Measurements from ENCODE around the gene COL8A1. TPM values are rescaled to one million over a fixed set of nuclear protein-coding genes. Genes with fewer than 3 reads are reported as not detected.

The COL8A1 gene
- total RNA-seq, 1 donor = not detected

DNA sequence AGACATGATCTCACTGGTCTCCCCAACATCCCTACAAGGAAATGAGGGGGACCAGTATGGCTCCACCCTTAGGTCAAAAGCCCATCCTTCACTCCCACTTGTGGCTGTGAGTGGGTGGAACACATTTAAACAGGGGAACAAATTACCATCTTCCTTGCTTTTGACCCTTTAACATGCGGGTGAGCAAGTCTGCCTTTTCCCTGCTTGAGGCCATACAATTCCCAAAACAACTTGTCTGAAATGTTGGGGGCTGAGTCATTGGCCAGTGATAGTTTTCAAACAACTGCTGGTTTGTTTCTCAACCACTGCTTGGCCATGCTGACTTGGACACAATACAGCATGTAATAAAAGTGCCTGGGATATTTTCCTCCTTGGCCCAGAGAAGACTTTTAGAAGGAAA is 39.6 kb downstream of the COL8A1 start:
- Histone ChIP-seq H3K4me3 (ENCODE audit: low read length) (no peak overlapping the region), H3K9me3 (ENCODE audit: low read depth, low read length) (no peaks in the 10 kb centered on the region), H3K27me3 (ENCODE audit: insufficient read depth, low read length) (peaks cover 2% of the 10 kb centered on the region), H3K4me1 (ENCODE audit: insufficient read depth, low read length) (no peaks in the 10 kb centered on the region)

DNA sequence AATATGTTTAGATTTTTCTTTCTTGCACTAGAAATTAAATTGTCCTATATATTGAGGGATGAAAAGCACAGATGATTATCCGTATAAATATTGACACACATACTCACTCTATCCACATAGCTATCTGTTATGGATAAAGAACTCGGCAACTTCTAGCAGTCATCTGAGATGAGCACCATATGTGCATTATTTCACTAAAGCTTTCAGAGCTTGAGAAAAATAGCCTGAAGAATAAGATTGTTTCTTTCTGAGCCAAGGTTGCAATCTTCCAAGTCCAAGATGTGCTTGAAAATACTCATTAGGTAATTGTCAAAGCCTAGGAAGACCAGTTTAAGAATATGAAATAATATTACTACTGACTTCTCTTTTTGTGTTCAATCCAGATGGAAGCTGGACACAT is 40.5 kb downstream of the COL8A1 start:
- H3K9me3 ChIP-seq (ENCODE audit: low read depth, low read length) = no peaks in the 10 kb centered on the region
- H3K27me3 ChIP-seq (ENCODE audit: insufficient read depth, low read length) = peaks cover 2% of the 10 kb centered on the region
- no peak overlapping the region for H3K4me3 ChIP-seq (ENCODE audit: low read length)
- no peaks in the 10 kb centered on the region for H3K4me1 ChIP-seq (ENCODE audit: insufficient read depth, low read length)

DNA sequence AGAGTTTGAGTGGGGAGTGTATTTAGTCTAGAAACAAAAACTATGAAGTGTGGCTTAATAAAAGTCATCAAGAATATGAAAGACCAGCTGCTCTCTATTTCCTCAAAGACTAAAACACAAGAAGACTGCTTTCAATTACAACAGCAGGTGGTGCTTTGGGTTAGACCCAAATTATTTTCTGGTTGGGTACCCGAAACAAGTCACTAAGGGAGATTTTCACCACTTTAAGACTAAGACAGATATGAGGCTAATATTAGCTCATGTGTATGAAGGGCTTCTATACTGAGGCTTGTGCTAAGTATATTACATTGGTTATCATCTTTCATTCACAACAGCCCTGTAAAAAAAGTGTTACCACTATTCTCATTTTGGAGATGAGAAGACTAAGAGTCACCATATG is 43.1 kb downstream of the COL8A1 start:
- H3K4me1 ChIP-seq (ENCODE audit: insufficient read depth, low read length) = no peaks in the 10 kb centered on the region
- no peaks in the 10 kb centered on the region for H3K9me3 ChIP-seq (ENCODE audit: low read depth, low read length)
- no peak overlapping the region for H3K4me3 ChIP-seq (ENCODE audit: low read length)
- H3K27me3 ChIP-seq (ENCODE audit: insufficient read depth, low read length) = peaks cover 3% of the 10 kb centered on the region

DNA sequence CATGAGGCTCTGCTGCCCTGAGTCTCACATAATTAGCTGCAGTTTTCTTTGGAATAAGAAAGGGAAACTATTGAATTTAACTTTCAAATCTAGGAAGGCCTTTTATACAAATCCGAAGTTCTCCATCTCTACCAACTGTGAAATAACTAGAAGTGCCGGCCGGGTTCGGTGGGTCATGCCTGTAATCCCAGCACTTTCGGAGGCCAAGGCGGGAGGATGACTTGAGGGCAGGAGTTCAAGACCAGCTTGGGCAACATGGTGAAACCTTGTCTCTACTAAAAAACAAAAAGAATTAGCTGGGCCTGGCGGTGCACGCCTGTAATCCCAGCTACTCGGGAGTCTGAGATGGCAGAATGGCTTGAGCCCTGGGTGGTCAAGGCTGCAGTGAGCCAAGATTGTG is 43.6 kb downstream of the COL8A1 start:
- Histone ChIP-seq H3K4me3 (ENCODE audit: low read length) (no peak overlapping the region), H3K4me1 (ENCODE audit: insufficient read depth, low read length) (no peaks in the 10 kb centered on the region), H3K9me3 (ENCODE audit: low read depth, low read length) (no peaks in the 10 kb centered on the region), H3K27me3 (ENCODE audit: insufficient read depth, low read length) (peaks cover 3% of the 10 kb centered on the region)

DNA sequence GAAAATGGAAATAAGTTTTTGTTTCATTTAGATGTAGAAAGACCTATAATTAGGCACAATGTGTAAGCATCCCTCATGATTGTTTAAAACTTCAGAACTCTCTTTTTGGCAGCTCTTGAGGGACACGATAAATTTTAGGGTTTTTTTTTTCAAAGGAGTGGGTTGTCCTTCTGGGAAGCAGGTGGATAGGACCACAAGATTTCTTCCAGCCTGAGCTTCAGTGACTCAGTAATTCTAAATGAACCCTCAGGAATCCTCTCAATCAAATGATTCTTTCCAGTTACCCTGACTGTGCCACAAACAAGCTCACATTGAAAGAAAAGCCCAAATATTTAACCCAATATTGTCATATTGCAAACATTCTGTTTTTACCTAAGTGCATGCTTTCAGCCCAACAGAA is 45.1 kb downstream of the COL8A1 start:
- H3K9me3 ChIP-seq (ENCODE audit: low read depth, low read length) = no peaks in the 10 kb centered on the region
- H3K4me3 ChIP-seq (ENCODE audit: low read length) = no peak overlapping the region
- H3K4me1 ChIP-seq (ENCODE audit: insufficient read depth, low read length) = no peaks in the 10 kb centered on the region
- H3K27me3 ChIP-seq (ENCODE audit: insufficient read depth, low read length) = peaks cover 3% of the 10 kb centered on the region

DNA sequence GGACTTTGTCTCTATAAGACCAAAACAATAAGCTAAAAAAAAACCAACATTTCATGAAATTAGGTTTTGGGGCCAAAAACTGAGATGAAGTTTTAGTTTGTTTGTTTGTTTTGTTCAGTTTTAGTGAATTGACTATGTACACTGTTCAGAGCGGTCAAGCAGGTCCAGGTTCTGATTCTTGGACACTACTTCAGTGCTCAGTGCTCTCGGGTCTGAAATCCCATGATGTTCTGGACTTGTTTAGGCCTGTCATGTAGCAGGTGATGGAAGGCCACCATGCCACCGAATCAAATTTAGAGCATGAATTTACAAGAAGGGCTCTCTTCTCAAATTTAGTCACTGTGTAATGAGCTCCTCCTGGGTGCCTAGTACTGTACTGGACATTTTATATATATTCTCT is 45.5 kb downstream of the COL8A1 start:
- Histone ChIP-seq H3K27me3 (ENCODE audit: insufficient read depth, low read length) (peaks cover 3% of the 10 kb centered on the region), H3K4me3 (ENCODE audit: low read length) (no peak overlapping the region), H3K9me3 (ENCODE audit: low read depth, low read length) (no peaks in the 10 kb centered on the region), H3K4me1 (ENCODE audit: insufficient read depth, low read length) (no peaks in the 10 kb centered on the region)

DNA sequence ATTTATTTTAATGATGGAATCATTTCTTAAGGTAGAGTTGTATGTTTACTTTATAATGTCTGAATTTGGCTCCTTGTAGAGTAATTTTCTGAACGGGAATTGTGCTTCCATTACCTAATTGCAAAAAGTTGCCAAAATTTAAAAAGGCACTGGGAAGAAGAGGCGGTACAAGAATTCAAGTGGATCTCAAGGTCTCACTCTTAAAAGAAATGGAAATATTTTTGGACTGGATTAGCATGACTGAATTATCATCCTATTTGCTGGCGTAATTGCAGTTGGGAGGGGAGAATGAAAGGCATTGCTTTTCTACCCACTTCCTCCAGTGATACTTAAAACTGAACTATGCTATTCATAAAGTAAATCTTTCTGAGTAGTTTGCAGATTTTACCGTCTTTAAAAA is 46.2 kb downstream of the COL8A1 start:
- H3K9me3 ChIP-seq (ENCODE audit: low read depth, low read length) = no peaks in the 10 kb centered on the region
- H3K4me1 ChIP-seq (ENCODE audit: insufficient read depth, low read length) = no peaks in the 10 kb centered on the region
- peaks cover 3% of the 10 kb centered on the region for H3K27me3 ChIP-seq (ENCODE audit: insufficient read depth, low read length)
- no peak overlapping the region for H3K4me3 ChIP-seq (ENCODE audit: low read length)

DNA sequence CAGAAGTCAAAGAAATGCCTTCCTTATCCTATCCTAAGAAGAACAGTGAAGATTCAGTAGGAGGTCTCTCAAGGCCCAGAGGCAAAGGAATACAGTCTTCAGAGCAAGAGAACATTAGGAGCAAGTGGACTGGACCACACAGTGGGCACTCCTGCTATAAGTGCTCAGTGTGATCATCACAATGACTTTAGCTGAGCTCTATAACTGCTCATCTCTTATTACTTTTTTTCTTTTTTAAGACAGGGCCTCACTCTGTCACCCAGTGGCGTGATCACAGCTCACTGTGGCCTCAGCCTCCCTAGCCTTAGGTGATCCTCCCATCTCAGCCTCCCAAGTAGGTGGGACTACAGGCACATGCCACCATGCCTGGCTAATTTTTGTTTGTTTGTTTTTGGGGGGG is 48.1 kb downstream of the COL8A1 start:
- H3K4me3 ChIP-seq (ENCODE audit: low read length) = no peak overlapping the region

DNA sequence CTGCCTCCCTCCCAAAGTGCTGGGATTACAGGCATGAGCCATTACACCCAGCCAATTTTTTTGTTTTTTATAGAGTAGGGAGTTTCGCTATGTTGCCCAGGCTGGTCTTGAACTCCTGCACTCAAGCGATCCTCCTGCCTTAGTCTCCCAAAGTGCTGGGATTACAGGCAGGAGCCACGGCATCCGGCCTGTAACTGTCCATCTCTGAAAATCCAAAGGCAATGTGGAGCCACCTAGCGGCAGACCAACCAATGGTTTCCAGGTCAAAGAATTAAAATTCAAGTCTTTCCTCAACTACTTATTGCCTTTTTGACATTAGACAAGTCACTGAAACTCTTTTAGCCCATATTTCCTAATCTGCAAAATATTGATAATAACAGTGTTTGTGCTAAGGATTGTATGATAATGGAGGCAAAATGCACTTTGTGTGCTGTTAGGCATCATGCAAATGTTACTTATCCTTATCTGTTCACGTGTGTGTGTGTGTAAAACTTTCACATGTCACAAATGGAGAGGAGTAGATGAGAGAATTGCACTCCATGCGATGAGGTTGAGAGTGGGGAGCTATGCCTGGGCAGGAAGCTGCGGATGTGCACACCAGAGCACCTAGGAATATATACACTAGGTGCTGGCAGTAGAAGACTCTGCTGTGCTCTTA is 48.7 kb downstream of the COL8A1 start:
- no peak overlapping the region for H3K4me3 ChIP-seq (ENCODE audit: low read length)
- no peaks in the 10 kb centered on the region for H3K9me3 ChIP-seq (ENCODE audit: low read depth, low read length)
- no peaks in the 10 kb centered on the region for H3K4me1 ChIP-seq (ENCODE audit: insufficient read depth, low read length)
- H3K27me3 ChIP-seq (ENCODE audit: insufficient read depth, low read length) = peaks cover 3% of the 10 kb centered on the region

More for the DNA sequence above, 48.1 kb downstream of the COL8A1 start:
- Histone ChIP-seq H3K4me1 (ENCODE audit: insufficient read depth, low read length) (no peaks in the 10 kb centered on the region), H3K9me3 (ENCODE audit: low read depth, low read length) (no peaks in the 10 kb centered on the region), H3K27me3 (ENCODE audit: insufficient read depth, low read length) (peaks cover 3% of the 10 kb centered on the region)

DNA sequence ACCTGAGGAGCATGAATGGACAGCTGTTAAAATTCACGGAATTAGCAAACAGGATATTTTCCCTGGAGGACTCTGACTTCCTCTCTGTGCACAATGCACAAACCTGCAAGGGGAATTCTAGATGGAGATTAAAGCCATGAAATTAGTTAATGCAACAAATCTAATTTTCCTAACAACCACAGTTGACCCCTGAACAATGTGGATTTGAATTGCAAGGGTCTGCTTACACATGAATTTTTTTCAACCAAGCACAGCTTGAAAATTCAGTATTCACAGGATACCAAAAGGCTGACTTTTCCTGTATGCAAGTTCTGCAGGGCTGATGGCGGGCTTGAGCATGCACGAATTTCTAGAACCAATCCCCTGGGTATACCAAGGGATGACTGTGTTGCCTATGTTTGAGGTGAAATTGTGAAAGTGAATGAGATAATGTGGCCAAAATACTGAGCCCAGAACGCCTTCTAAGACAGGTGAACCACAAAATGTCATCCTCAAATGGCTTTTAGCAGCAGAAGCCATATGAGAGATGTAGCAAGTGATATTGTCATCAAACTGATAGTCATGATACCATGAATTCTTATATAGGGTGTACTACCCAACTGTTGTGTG is 52.5 kb downstream of the COL8A1 start:
- H3K4me3 ChIP-seq (ENCODE audit: low read length) = no peak overlapping the region
- H3K9me3 ChIP-seq (ENCODE audit: low read depth, low read length) = no peaks in the 10 kb centered on the region
- no peaks in the 10 kb centered on the region for H3K4me1 ChIP-seq (ENCODE audit: insufficient read depth, low read length)
- no peaks in the 10 kb centered on the region for H3K27me3 ChIP-seq (ENCODE audit: insufficient read depth, low read length)

DNA sequence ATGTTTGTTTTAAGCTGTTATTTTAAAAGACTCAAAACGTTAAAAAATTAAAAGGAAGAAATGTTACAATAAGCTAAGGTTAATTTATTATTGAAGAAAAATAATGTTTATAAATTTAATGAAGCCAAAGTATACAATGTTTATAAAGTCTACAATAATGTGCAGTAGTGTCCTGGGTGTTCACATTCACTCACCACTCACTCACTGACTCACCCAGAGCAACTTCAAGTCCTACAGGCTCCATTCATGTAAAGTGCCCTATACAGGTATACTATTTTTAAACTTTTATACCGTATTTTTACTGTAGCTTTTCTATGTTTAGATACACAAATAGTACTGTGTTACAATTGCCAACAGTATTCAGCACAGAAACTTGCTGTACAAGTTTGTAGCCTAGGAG is 55.2 kb downstream of the COL8A1 start:
- no peaks in the 10 kb centered on the region for H3K4me1 ChIP-seq (ENCODE audit: insufficient read depth, low read length)
- H3K4me3 ChIP-seq (ENCODE audit: low read length) = no peak overlapping the region
- H3K9me3 ChIP-seq (ENCODE audit: low read depth, low read length) = no peaks in the 10 kb centered on the region
- H3K27me3 ChIP-seq (ENCODE audit: insufficient read depth, low read length) = no peaks in the 10 kb centered on the region

DNA sequence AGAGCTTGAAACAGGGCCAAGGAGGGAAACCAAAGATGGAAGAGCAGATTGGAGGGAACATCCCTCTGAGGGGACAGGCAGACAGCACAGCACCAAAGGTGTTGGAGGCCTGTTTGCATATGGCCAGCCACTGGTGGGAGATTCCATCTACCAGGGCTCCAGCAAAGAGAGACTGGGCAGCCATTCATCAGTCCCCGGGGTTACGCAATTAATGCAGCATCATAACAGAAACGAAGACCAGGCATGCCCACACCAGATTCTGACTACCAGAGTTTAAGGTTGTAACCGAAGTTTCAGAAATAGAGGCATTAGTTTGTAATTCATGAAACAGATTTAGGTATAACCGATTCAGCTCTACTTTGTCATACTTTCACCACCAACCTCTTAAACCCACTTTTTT is 58.1 kb downstream of the COL8A1 start:
- Histone ChIP-seq H3K9me3 (ENCODE audit: low read depth, low read length) (no peaks in the 10 kb centered on the region), H3K4me3 (ENCODE audit: low read length) (no peak overlapping the region), H3K27me3 (ENCODE audit: insufficient read depth, low read length) (no peaks in the 10 kb centered on the region), H3K4me1 (ENCODE audit: insufficient read depth, low read length) (no peaks in the 10 kb centered on the region)

DNA sequence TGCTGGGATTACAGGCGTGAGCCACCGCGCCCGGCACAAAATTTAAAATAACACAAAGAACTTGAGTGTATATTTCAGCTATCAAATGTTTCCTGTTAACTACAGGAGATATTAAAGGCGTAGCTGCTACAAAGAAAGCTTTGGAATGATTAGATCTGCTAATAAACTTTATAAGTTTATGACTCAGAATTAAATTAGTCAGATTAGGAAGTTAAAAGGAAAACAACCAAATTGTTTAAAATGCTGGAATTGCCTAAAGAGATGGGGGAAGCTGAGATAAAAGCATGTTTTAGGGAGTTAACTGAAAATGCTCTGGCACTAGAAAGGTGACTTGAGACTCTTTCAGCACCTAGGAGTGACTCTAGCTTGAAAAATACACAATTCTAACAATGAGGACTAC is 58.9 kb downstream of the COL8A1 start:
- H3K27me3 ChIP-seq (ENCODE audit: insufficient read depth, low read length) = no peaks in the 10 kb centered on the region
- no peaks in the 10 kb centered on the region for H3K4me1 ChIP-seq (ENCODE audit: insufficient read depth, low read length)
- H3K9me3 ChIP-seq (ENCODE audit: low read depth, low read length) = no peaks in the 10 kb centered on the region
- no peak overlapping the region for H3K4me3 ChIP-seq (ENCODE audit: low read length)

DNA sequence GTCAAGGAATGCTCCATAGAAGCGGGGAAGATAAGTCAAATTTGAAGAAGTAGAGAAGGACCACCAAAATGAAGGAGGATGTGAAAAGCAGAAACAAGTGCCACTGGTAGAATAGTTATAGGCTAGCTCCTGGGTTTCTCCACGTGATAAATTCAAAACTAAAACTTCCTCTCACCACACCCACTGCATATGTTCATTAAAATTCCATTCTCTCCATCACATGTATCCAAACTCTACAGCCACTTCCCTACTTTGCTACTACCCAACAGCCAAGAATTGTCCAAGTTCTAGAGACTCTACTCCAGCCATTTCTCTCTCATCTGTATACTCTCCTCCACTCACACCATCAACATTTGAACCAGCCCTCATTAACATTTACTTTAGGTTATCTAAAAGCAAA is 60.5 kb downstream of the COL8A1 start:
- Histone ChIP-seq H3K4me3 (ENCODE audit: low read length) (no peak overlapping the region), H3K27me3 (ENCODE audit: insufficient read depth, low read length) (no peaks in the 10 kb centered on the region), H3K9me3 (ENCODE audit: low read depth, low read length) (no peaks in the 10 kb centered on the region), H3K4me1 (ENCODE audit: insufficient read depth, low read length) (no peaks in the 10 kb centered on the region)

DNA sequence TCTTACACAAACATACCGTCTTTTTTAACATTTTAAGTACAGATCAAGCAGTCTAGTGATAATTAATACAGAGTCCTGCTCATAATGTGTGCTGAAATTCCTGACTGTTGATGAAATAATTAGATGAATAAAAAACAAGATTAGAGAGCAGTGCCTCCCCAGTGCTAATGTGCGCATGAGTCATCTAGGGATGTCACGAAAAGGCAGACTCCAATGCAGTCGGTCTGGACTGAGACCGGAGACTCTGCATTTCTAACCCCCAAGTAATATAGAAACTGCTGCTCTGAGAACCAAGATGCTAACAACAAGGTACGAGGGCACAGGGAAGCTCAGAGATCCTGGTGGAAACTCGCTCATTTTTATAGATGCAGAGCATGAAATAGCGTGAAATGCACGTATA is 61.4 kb downstream of the COL8A1 start:
- Histone ChIP-seq H3K27me3 (ENCODE audit: insufficient read depth, low read length) (no peaks in the 10 kb centered on the region), H3K4me1 (ENCODE audit: insufficient read depth, low read length) (no peaks in the 10 kb centered on the region), H3K9me3 (ENCODE audit: low read depth, low read length) (no peaks in the 10 kb centered on the region), H3K4me3 (ENCODE audit: low read length) (no peak overlapping the region)

DNA sequence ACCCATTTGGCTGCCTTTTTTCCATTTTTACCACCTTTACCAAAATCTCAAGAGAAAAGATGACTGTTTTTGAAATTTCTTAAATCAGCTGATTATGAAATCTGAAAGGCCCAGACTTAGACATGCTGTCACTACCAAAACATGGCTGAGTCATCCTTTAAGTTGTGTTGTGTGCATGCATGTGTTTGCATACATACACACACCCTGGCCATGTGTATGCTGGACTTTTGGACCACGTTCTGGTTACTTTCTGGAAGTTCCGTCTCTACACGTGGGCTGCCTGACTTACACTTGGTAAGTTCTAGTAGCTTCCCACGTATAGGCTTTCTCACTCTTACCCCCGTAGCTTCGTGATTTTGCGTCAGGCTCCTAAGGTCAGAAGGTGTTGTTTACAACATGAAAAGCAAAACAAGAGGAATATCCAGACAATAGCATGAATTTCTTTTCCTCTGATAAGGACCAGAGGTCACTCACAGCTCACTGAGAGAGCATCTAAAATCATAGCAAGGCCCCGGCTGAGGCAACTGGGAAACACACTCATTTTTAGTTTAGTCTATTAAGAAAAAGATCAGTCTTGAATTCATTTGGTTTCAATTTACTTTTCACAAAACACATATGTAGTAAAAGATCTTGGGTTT is 62.4 kb downstream of the COL8A1 start:
- H3K27me3 ChIP-seq (ENCODE audit: insufficient read depth, low read length) = no peaks in the 10 kb centered on the region
- no peaks in the 10 kb centered on the region for H3K4me1 ChIP-seq (ENCODE audit: insufficient read depth, low read length)
- H3K9me3 ChIP-seq (ENCODE audit: low read depth, low read length) = no peaks in the 10 kb centered on the region
- H3K4me3 ChIP-seq (ENCODE audit: low read length) = no peak overlapping the region

Data from mononuclear cell (primary cell).